NCI-H510A (cell line): ENCODE measurements around the gene CECR2.

Experiments
- DNase-seq: peaks from one replicate; lab custom pipeline; 2025; lab: John Stamatoyannopoulos, UW

Gene CECR2

GRCh38 chr22:17369439-17370025 lies at the start of gene CECR2:
Gene CECR2, plus strand, starts transcription at chr22:17369460. Its CDS starts 324 bp downstream, at chr22:17369784.
- DNase-seq, result no peak

GRCh38 chr22:17319546-17319945 lies 49.7 kb upstream of the CECR2 start:
- no peak for DNase-seq

- DNase-seq, result no peak
Measured at GRCh38 chr22:17322511-17322910, 46.7 kb upstream of the CECR2 start.

GRCh38 chr22:17331690-17332089 lies 37.6 kb upstream of the CECR2 start:
- no peak for DNase-seq

GRCh38 chr22:17332109-17332800 lies 37.0 kb upstream of the CECR2 start:
- no peak for DNase-seq

GRCh38 chr22:17334059-17334458 lies 35.2 kb upstream of the CECR2 start:
- DNase-seq, result no peak

- no peak for DNase-seq
Measured at GRCh38 chr22:17334983-17335382, 34.3 kb upstream of the CECR2 start.

GRCh38 chr22:17336061-17336460 lies 33.2 kb upstream of the CECR2 start:
- no peak for DNase-seq

GRCh38 chr22:17337639-17338038 lies 31.6 kb upstream of the CECR2 start:
- DNase-seq, result no peak

GRCh38 chr22:17339095-17339693 lies 30.1 kb upstream of the CECR2 start:
- no peak for DNase-seq

- no peak for DNase-seq
Measured at GRCh38 chr22:17342361-17342760, 26.9 kb upstream of the CECR2 start.

- DNase-seq, result no peak
Measured at GRCh38 chr22:17343766-17344165, 25.5 kb upstream of the CECR2 start.

- DNase-seq, result no peak
Measured at GRCh38 chr22:17346578-17346977, 22.7 kb upstream of the CECR2 start.

GRCh38 chr22:17347724-17348123 lies 21.5 kb upstream of the CECR2 start:
- DNase-seq, result no peak

GRCh38 chr22:17348464-17349103 lies 20.7 kb upstream of the CECR2 start:
- DNase-seq, result no peak

GRCh38 chr22:17349172-17349571 lies 20.1 kb upstream of the CECR2 start:
- DNase-seq, result no peak

- DNase-seq, result no peak
Measured at GRCh38 chr22:17350292-17350691, 19.0 kb upstream of the CECR2 start.

- DNase-seq, result no peak
Measured at GRCh38 chr22:17352798-17353197, 16.5 kb upstream of the CECR2 start.

GRCh38 chr22:17357688-17358087 lies 11.6 kb upstream of the CECR2 start:
- no peak for DNase-seq

GRCh38 chr22:17358415-17358814 lies 10.8 kb upstream of the CECR2 start:
- DNase-seq, result no peak

- no peak for DNase-seq
Measured at GRCh38 chr22:17359501-17359900, 9.8 kb upstream of the CECR2 start.

- no peak for DNase-seq
Measured at GRCh38 chr22:17366329-17366728, 2.9 kb upstream of the CECR2 start.

GRCh38 chr22:17366830-17367229 lies 2.4 kb upstream of the CECR2 start:
- DNase-seq, result no peak
